ENCODE measurements around the gene RAD51B. TPM values are rescaled to one million over a fixed set of nuclear protein-coding genes. Genes with fewer than 3 reads are reported as not detected.

RAD51B gene
- total RNA-seq, 1 experiment from 2014 or later: 8.5 TPM

GRCh38 chr14:67999705-68000384 lies 180.3 kb downstream of the RAD51B start:
- POLR2A ChIA-PET: no interaction called here
- H3K4me3 ChIP-seq (ENCODE audit: low read depth in 2 of 2, low read length in 2 of 2): no peak overlapping the region
- no peak for TF ChIP-seq TCF7L2 (IDR thresholded peaks at IDR 0.05; ENCODE audit: low read depth, low read length)
- TF ChIP-seq SIN3A (IDR thresholded peaks at IDR 0.05; ENCODE audit: borderline replicate concordance, insufficient read depth, low read depth, low read length): no peak
- intact Hi-C loops (cut with micrococcal nuclease; ENCODE audit: unreplicated experiment): no loop called here
- ATAC-seq: peak; percentile 81
- CTCF ChIA-PET: interaction anchor here (0.6 kb wide), 1 partner anchor 249 kb away, joined by 3 read pairs; no protein-coding TSS in a partner anchor
- no peaks in the 10 kb centered on the region for H3K9me3 ChIP-seq (ENCODE audit: control insufficient read depth, insufficient read depth, low read depth, low read length)
- peaks cover 18% of the 10 kb centered on the region; the same call in 1 of the 2 replicates for H3K4me1 ChIP-seq (ENCODE audit: control insufficient read depth, insufficient read depth, low read length)
- H3K36me3 ChIP-seq (ENCODE audit: control insufficient read depth, insufficient read depth, low read length): no peaks in the 10 kb centered on the region
- peak; percentile 7 for DNase-seq (ENCODE audit: low read depth, low spot score)
- in situ Hi-C loops (cut with HindIII; ENCODE audit: low pct_unique_long_range_greater_than_20kb, low sequenced_read_pairs): no loop called here
- peak overlapping the region; percentile 51; the same call in 1 of the 2 replicates for H3K27ac ChIP-seq (ENCODE audit: low read length)
- H3K27me3 ChIP-seq (ENCODE audit: control insufficient read depth, insufficient read depth, low read length): no peaks in the 10 kb centered on the region
- no TSS peak for BruUV-seq (replicated peaks)

GRCh38 chr14:68000511-68000910 lies 180.9 kb downstream of the RAD51B start:
- BruUV-seq (replicated peaks): TSS peak; percentile 50
- TF ChIP-seq CTCF (IDR thresholded peaks at IDR 0.05) (no peak), TCF7L2 (IDR thresholded peaks at IDR 0.05; ENCODE audit: low read depth, low read length) (no peak)
- H3K4me3 ChIP-seq (ENCODE audit: low read depth in 2 of 2, low read length in 2 of 2): no peak overlapping the region

GRCh38 chr14:68008491-68008890 lies 188.9 kb downstream of the RAD51B start:
- H3K4me3 ChIP-seq (ENCODE audit: low read depth in 2 of 2, low read length in 2 of 2): no peak overlapping the region
- POLR2A ChIA-PET: no interaction called here

More at GRCh38 chr14:68000511-68000910, 180.9 kb downstream of the RAD51B start:
- Histone ChIP-seq H3K4me1 (ENCODE audit: control insufficient read depth, insufficient read depth, low read length) (peaks cover 18% of the 10 kb centered on the region; the same call in 1 of the 2 replicates), H3K9me3 (ENCODE audit: control insufficient read depth, insufficient read depth, low read depth, low read length) (no peaks in the 10 kb centered on the region), H3K27me3 (ENCODE audit: control insufficient read depth, insufficient read depth, low read length) (no peaks in the 10 kb centered on the region), H3K36me3 (ENCODE audit: control insufficient read depth, insufficient read depth, low read length) (no peaks in the 10 kb centered on the region), H3K27ac (ENCODE audit: low read length) (peak overlapping the region; percentile 51)
- intact Hi-C loops (cut with micrococcal nuclease; ENCODE audit: unreplicated experiment): no loop called here
- ATAC-seq (no peak), DNase-seq (ENCODE audit: low read depth, low spot score) (no peak)
- in situ Hi-C loops (cut with HindIII; ENCODE audit: low pct_unique_long_range_greater_than_20kb, low sequenced_read_pairs): no loop called here
- ChIA-PET CTCF (no interaction called here), POLR2A (no interaction called here)

More at GRCh38 chr14:68008491-68008890, 188.9 kb downstream of the RAD51B start:
- BruUV-seq (replicated peaks): no TSS peak
- in situ Hi-C loops (cut with HindIII; ENCODE audit: low pct_unique_long_range_greater_than_20kb, low sequenced_read_pairs) (no loop called here), intact Hi-C loops (cut with micrococcal nuclease; ENCODE audit: unreplicated experiment) (no loop called here)
- no peak for TF ChIP-seq CTCF (IDR thresholded peaks at IDR 0.05)
- no peak for TF ChIP-seq TCF7L2 (IDR thresholded peaks at IDR 0.05; ENCODE audit: low read depth, low read length)
- TF ChIP-seq REST (IDR thresholded peaks at IDR 0.05; ENCODE audit: insufficient read depth in 1 of 2, low read depth in 2 of 2, low read length in 1 of 2): no peak
- TF ChIP-seq SIN3A (IDR thresholded peaks at IDR 0.05; ENCODE audit: borderline replicate concordance, insufficient read depth, low read depth, low read length): no peak
- TF ChIP-seq POLR2AphosphoS5 (IDR thresholded peaks at IDR 0.05; ENCODE audit: low read depth, low read length): no peak
- DNase-seq (ENCODE audit: low read depth, low spot score) (no peak), ATAC-seq (no peak)
- no peak overlapping the region for H3K27ac ChIP-seq (ENCODE audit: low read length)
- H3K27me3 ChIP-seq (ENCODE audit: control insufficient read depth, insufficient read depth, low read length): no peaks in the 10 kb centered on the region
- H3K36me3 ChIP-seq (ENCODE audit: control insufficient read depth, insufficient read depth, low read length): no peaks in the 10 kb centered on the region
- CTCF ChIA-PET: no interaction called here
- peaks cover 4% of the 10 kb centered on the region for H3K4me1 ChIP-seq (ENCODE audit: control insufficient read depth, insufficient read depth, low read length)
- no peaks in the 10 kb centered on the region for H3K9me3 ChIP-seq (ENCODE audit: control insufficient read depth, insufficient read depth, low read depth, low read length)
